Measurements from ENCODE around the gene SPACA1. TPM values are rescaled to one million over a fixed set of nuclear protein-coding genes. Genes with fewer than 3 reads are reported as not detected.

SPACA1 gene
- total RNA-seq, 1 experiment from 2014 or later: not detected

GRCh38 chr6:88089708-88090107 lies 42.1 kb downstream of the SPACA1 start:
- Histone ChIP-seq H3K14ac (ENCODE audit: insufficient read depth, low read length) (no peak overlapping the region), H3K27ac (ENCODE audit: insufficient read length, low read depth, low read length) (no peak overlapping the region), H3K79me2 (ENCODE audit: insufficient read depth, low read length) (no peaks in the 10 kb centered on the region), H3K9ac (ENCODE audit: extremely low read depth, insufficient read length, low read length) (no peak overlapping the region), H3K18ac (ENCODE audit: insufficient read length, low read depth, low read length) (no peak overlapping the region), H3K23ac (ENCODE audit: insufficient read length, low read depth, low read length) (no peak overlapping the region), H4K8ac (replicated peaks; ENCODE audit: insufficient read length, low read depth, low read length) (no peak overlapping the region), H4K91ac (ENCODE audit: insufficient read length, low read depth, low read length) (no peak overlapping the region), H2AFZ (ENCODE audit: low read length) (no peak overlapping the region), H2BK5ac (ENCODE audit: insufficient read length, low read length) (no peak overlapping the region), H3K9me3 (ENCODE audit: control insufficient read depth, low read depth, low read length) (no peaks in the 10 kb centered on the region), H3K4me1 (ENCODE audit: insufficient read depth, low read length) (peaks cover 6% of the 10 kb centered on the region; the same call in 1 of the 2 replicates), H2BK20ac (ENCODE audit: low read depth, low read length, poor library complexity, severe bottlenecking) (no peak overlapping the region), H2AK5ac (ENCODE audit: insufficient read length, low read length) (no peak overlapping the region), H3K4me2 (ENCODE audit: insufficient read depth, insufficient read length, low read length) (no peak overlapping the region), H4K20me1 (ENCODE audit: control insufficient read depth, insufficient read depth, insufficient read length) (no peaks in the 10 kb centered on the region), H4K5ac (ENCODE audit: insufficient read length, low read depth, low read length) (no peak overlapping the region), H2BK15ac (ENCODE audit: low read depth, low read length) (no peak overlapping the region), H3K27me3 (ENCODE audit: insufficient read depth, low read length) (no peaks in the 10 kb centered on the region), H3K23me2 (ENCODE audit: insufficient read length, low read depth, low read length, poor library complexity, severe bottlenecking) (no peaks in the 10 kb centered on the region), H2BK12ac (ENCODE audit: insufficient read length, low read depth, low read length) (no peak overlapping the region), H3K4ac (ENCODE audit: low read depth, low read length) (no peak overlapping the region), H3T11ph (ENCODE audit: low read length) (no peak overlapping the region), H3K79me1 (ENCODE audit: insufficient read depth, low read depth, low read length, poor library complexity, severe bottlenecking) (no peaks in the 10 kb centered on the region), H3K56ac (ENCODE audit: insufficient read length, low read depth, low read length) (no peak overlapping the region), H2BK120ac (ENCODE audit: low read depth, low read length, poor library complexity, severe bottlenecking) (no peak overlapping the region)
- Mint-ChIP-seq H3K27me3 (ENCODE audit: low read depth) (no peaks in the 10 kb centered on the region), H3K9me3 (no peaks in the 10 kb centered on the region), H3K4me1 (peaks cover 24 to 31% of the 10 kb centered on the region in 2 experiments), H3K4me3 (no peak overlapping the region), H3K36me3 (ENCODE audit: insufficient read depth in 1 of 3, low read depth in 3 of 3) (no peaks in the 10 kb centered on the region), H3K27ac (0 out of 7 replicates have a peak overlapping the region, but pooled peaks of 1 of the 3 experiments have one; percentile 24)
- no peak for DNase-seq
- WGBS (ENCODE audit: extremely low coverage, insufficient read length, low lambda C conversion rate): no CpG with 5 or more reads among the region's 2 CpGs
- no peak for TF ChIP-seq CTCF (conservative IDR thresholded peaks at IDR 0.05)
